ENCODE measurements around the gene STOML2. TPM values are rescaled to one million over a fixed set of nuclear protein-coding genes. Genes with fewer than 3 reads are reported as not detected.

Gene STOML2
- total and polyA plus RNA-seq, 9 of the 15 experiments (the other 6 are each of a cell fraction or from before 2014, with no cell fraction given): 110 to 220 (median 174) TPM

DNA sequence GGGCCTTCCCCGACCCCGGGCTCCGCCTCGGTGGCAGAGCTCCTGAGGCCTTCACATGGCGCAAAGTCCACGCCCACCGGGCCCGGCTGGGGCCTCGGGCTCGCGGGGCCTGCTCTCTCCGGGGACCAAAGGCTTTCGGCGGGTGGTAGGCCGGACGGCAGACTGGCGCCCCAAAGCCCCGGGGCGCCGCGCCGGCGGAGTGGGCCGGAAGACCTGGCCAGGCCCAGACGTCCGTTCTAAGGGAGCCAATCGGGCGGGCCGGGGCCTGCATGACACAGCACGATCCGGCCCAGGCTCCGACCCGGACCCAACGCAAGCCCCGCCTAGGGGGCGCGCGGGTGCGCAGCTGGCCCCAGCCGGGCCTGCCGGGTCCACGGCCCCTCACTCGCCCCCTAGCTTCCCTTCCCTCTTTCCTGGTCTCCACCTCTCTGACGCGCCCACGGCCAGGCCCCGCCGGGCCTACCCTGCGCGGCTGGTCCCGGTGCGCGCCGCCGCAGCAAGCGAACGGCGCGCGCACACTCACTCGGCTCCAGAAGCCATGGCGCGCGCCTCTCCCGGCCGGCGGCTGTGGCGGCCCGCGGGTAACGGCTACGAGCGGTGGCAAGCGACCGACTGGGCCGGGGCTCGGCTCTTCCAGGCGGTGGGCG lies 31.0 kb downstream of the STOML2 start (continued):
- TF ChIP-seq, protein P1, sequence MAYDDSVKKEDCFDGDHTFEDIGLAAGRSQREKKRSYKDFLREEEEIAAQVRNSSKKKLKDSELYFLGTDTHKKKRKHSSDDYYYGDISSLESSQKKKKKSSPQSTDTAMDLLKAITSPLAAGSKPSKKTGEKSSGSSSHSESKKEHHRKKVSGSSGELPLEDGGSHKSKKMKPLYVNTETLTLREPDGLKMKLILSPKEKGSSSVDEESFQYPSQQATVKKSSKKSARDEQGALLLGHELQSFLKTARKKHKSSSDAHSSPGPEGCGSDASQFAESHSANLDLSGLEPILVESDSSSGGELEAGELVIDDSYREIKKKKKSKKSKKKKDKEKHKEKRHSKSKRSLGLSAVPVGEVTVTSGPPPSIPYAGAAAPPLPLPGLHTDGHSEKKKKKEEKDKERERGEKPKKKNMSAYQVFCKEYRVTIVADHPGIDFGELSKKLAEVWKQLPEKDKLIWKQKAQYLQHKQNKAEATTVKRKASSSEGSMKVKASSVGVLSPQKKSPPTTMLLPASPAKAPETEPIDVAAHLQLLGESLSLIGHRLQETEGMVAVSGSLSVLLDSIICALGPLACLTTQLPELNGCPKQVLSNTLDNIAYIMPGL (CRISPR knock-in tag; IDR thresholded peaks at IDR 0.05): peak; percentile 34; the same call in 1 of the 2 replicates
- TF ChIP-seq HNRNPUL1 (IDR thresholded peaks at IDR 0.05; ENCODE audit: low read length) (no peak), CREBBP (IDR thresholded peaks at IDR 0.05; ENCODE audit: low read depth, low read length) (no peak), THRAP3 (IDR thresholded peaks at IDR 0.05; ENCODE audit: borderline replicate concordance) (no peak), MAFG (tag; conservative IDR thresholded peaks at IDR 0.05) (peak; percentile 64), ZNF57 (CRISPR knock-in tag; IDR thresholded peaks at IDR 0.05) (no peak), TCF7 (IDR thresholded peaks at IDR 0.05; ENCODE audit: borderline replicate concordance) (no peak), ZZZ3 (IDR thresholded peaks at IDR 0.05) (peak; percentile 42; the same call in 1 of the 2 replicates), MAFK (IDR thresholded peaks at IDR 0.05; ENCODE audit: low read length) (peak; percentile 59; the same call in 1 of the 2 replicates), SIRT6 (IDR thresholded peaks at IDR 0.05; ENCODE audit: low read depth, low read length) (no peak), TRIM24 (IDR thresholded peaks at IDR 0.05) (no peak), SMAD3 (CRISPR knock-in tag; conservative IDR thresholded peaks at IDR 0.05) (no peak), RBM25 (IDR thresholded peaks at IDR 0.05; ENCODE audit: low read depth, low read length, severe bottlenecking) (peak; percentile 45), ILK (tag; IDR thresholded peaks at IDR 0.05; ENCODE audit: borderline replicate concordance, low read depth) (no peak), ZSCAN29 (IDR thresholded peaks at IDR 0.05) (no peak), FOXA3 (CRISPR knock-in tag; conservative IDR thresholded peaks at IDR 0.05 in 1 of 2, IDR thresholded peaks at IDR 0.05 in 1 of 2) (no peak), RUNX1 (IDR thresholded peaks at IDR 0.05; ENCODE audit: low read depth) (no peak), CHD2 (IDR thresholded peaks at IDR 0.05; ENCODE audit: low read depth, low read length) (no peak), CBX2 (IDR thresholded peaks at IDR 0.05; ENCODE audit: insufficient read depth, low read length, poor library complexity, severe bottlenecking) (no peak), PYGO2 (tag; IDR thresholded peaks at IDR 0.05) (no peak), SPI1 (IDR thresholded peaks at IDR 0.05; ENCODE audit: borderline replicate concordance, low read depth, low read length) (no peak), ZBTB1 (CRISPR knock-in tag; IDR thresholded peaks at IDR 0.05; ENCODE audit: borderline replicate concordance, low read depth) (no peak), ARHGAP35 (IDR thresholded peaks at IDR 0.05; ENCODE audit: partially characterized antibody) (no peak)
- TF ChIP-seq, protein P2, sequence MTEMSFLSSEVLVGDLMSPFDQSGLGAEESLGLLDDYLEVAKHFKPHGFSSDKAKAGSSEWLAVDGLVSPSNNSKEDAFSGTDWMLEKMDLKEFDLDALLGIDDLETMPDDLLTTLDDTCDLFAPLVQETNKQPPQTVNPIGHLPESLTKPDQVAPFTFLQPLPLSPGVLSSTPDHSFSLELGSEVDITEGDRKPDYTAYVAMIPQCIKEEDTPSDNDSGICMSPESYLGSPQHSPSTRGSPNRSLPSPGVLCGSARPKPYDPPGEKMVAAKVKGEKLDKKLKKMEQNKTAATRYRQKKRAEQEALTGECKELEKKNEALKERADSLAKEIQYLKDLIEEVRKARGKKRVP (CRISPR knock-in tag; IDR thresholded peaks at IDR 0.05): no peak
- TF ChIP-seq, protein P3, sequence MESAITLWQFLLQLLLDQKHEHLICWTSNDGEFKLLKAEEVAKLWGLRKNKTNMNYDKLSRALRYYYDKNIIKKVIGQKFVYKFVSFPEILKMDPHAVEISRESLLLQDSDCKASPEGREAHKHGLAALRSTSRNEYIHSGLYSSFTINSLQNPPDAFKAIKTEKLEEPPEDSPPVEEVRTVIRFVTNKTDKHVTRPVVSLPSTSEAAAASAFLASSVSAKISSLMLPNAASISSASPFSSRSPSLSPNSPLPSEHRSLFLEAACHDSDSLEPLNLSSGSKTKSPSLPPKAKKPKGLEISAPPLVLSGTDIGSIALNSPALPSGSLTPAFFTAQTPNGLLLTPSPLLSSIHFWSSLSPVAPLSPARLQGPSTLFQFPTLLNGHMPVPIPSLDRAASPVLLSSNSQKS (CRISPR knock-in tag; IDR thresholded peaks at IDR 0.05): no peak
- TF ChIP-seq, protein P4, sequence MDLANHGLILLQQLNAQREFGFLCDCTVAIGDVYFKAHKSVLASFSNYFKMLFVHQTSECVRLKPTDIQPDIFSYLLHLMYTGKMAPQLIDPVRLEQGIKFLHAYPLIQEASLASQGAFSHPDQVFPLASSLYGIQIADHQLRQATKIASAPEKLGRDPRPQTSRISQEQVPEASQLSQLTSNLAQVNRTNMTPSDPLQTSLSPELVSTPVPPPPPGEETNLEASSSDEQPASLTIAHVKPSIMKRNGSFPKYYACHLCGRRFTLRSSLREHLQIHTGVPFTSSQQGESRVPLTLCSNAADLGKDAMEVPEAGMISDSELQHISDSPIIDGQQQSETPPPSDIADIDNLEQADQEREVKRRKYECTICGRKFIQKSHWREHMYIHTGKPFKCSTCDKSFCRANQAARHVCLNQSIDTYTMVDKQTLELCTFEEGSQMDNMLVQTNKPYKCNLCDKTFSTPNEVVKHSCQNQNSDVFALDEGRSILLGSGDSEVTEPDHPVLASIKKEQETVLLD (IDR thresholded peaks at IDR 0.05): no peak
